ENCODE measurements around the gene S100Z. TPM values are rescaled to one million over a fixed set of nuclear protein-coding genes. Genes with fewer than 3 reads are reported as not detected.
"Not testable (repeated sequence)": the region's sequence is repeated elsewhere in the genome, so short reads cannot be mapped to it uniquely, and the experiment has no call there.

The S100Z gene
- polyA plus RNA-seq, 1 donor: 0.32 TPM

GRCh38 chr5:76867827-76868693 is 18.2 kb downstream of the S100Z start:
- peak; percentile 62 for DNase-seq

- no peak for DNase-seq
These were observed 20.2 kb downstream of the S100Z start for GRCh38 chr5:76870046-76870445.

GRCh38 chr5:76874088-76874581 is 24.3 kb downstream of the S100Z start:
- DNase-seq: no peak

GRCh38 chr5:76888733-76889300 is 39.0 kb downstream of the S100Z start:
- DNase-seq: no peak

- DNase-seq: no peak
These were observed 43.5 kb downstream of the S100Z start for GRCh38 chr5:76893294-76893693.

- no peak for DNase-seq
These were observed 46.4 kb downstream of the S100Z start for GRCh38 chr5:76896196-76896595.

- DNase-seq: no peak
These were observed 51.7 kb downstream of the S100Z start for GRCh38 chr5:76901522-76901921.

GRCh38 chr5:76908166-76908565 is 58.4 kb downstream of the S100Z start:
- no peak for DNase-seq

GRCh38 chr5:76910344-76910933 is 60.6 kb downstream of the S100Z start:
- not testable (repeated sequence) for DNase-seq

- not testable (repeated sequence) for DNase-seq
These were observed 64.9 kb downstream of the S100Z start for GRCh38 chr5:76914671-76915070.

- no peak for DNase-seq
These were observed 68.7 kb downstream of the S100Z start for GRCh38 chr5:76918539-76918938.

GRCh38 chr5:76920491-76920890 is 70.7 kb downstream of the S100Z start:
- DNase-seq: no peak

- DNase-seq: no peak
These were observed 76.7 kb downstream of the S100Z start for GRCh38 chr5:76926329-76927105.

GRCh38 chr5:76927961-76928360 is 78.1 kb downstream of the S100Z start:
- DNase-seq: no peak

GRCh38 chr5:76930083-76930482 is 80.3 kb downstream of the S100Z start:
- DNase-seq: no peak

GRCh38 chr5:76938177-76938576 is 88.4 kb downstream of the S100Z start:
- DNase-seq: no peak

GRCh38 chr5:76941000-76941399 is 91.2 kb downstream of the S100Z start:
- DNase-seq: no peak

- no peak for DNase-seq
These were observed 91.6 kb downstream of the S100Z start for GRCh38 chr5:76941442-76941841.

GRCh38 chr5:76942581-76942980 is 92.8 kb downstream of the S100Z start:
- no peak for DNase-seq

- no peak for DNase-seq
These were observed 93.2 kb downstream of the S100Z start for GRCh38 chr5:76943006-76943405.

- DNase-seq: no peak
These were observed 94.8 kb downstream of the S100Z start for GRCh38 chr5:76944638-76945037.

GRCh38 chr5:76945238-76945637 is 95.4 kb downstream of the S100Z start:
- not testable (repeated sequence) for DNase-seq
